ENCODE data around the gene NUP133.

DNA sequence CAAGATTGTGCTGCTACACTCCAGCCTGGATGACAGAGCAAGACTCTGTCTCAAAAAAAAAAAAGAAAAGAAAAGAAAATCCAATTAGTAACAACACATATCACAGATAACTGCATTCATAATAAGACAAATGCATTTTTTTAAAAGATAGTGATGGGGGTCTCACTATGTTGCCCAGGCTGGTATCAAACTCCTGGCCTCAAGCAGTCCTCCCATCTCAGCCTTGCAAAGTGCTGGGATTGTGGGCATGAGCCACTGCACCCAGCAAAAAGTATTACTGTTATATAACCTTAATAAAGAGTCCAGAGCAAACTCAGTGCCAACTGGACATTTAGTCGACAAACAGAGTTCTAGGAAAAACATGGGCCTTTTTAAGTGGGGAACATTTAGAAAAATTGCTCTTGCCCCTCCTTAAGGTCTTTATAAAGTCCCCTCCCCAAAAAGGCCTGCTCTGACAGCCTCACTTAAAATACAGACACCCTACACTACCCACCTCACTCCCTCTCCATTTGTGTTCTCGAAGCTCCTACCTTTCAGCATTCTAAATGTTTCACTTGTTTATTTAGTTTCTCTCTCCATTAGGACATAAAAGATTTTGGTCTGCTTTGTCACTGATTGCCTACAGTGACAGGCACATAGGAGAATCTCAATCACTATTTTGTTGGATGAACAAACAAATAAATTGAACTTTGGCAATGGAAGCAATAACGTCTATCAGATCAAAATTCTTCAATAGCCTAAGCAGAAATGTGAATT, 42.8 kb upstream of the NUP133 start:
- TF ChIP-seq, protein P1, sequence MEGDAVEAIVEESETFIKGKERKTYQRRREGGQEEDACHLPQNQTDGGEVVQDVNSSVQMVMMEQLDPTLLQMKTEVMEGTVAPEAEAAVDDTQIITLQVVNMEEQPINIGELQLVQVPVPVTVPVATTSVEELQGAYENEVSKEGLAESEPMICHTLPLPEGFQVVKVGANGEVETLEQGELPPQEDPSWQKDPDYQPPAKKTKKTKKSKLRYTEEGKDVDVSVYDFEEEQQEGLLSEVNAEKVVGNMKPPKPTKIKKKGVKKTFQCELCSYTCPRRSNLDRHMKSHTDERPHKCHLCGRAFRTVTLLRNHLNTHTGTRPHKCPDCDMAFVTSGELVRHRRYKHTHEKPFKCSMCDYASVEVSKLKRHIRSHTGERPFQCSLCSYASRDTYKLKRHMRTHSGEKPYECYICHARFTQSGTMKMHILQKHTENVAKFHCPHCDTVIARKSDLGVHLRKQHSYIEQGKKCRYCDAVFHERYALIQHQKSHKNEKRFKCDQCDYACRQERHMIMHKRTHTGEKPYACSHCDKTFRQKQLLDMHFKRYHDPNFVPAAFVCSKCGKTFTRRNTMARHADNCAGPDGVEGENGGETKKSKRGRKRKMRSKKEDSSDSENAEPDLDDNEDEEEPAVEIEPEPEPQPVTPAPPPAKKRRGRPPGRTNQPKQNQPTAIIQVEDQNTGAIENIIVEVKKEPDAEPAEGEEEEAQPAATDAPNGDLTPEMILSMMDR (IDR thresholded peaks at IDR 0.05 in 4 of 5, conservative IDR thresholded peaks at IDR 0.05 in 1 of 5), result no peak
- no peak for TF ChIP-seq POLR2A (IDR thresholded peaks at IDR 0.05)

Data from gastrocnemius medialis (tissue), 4 donors.